K562 (cell line): ENCODE results near the gene HS3ST2. TPM values are rescaled to one million over a fixed set of nuclear protein-coding genes. Genes with fewer than 3 reads are reported as not detected.

ENCODE experiments used
- ATAC-seq: fragments of 200-7000 bp; cut with Tn5 transposase; 3 replicates; pipeline ENCODE4 v1.9.1; 2020; ENCODE audit warnings: moderate library complexity
- BruUV-seq: library from RNA; stranded (reverse); fragments of 400-500 nt; replicated peaks from 2 replicates; lab custom pipeline; 2021; lab: Mats Ljungman, UMichigan
- CTCF ChIA-PET: fragments of 300-600 bp; formaldehyde crosslinking; extraction: SDS; loops from one replicate; lab custom pipeline; 2021; ENCODE audit warnings: low intra/inter-chr PET ratio; lab: Yijun Ruan, JAX
- POLR2A ChIA-PET: fragments of 300-600, 350-650 bp; sonication (Branson Sonifier 250); formaldehyde crosslinking; extraction: SDS; loops from one replicate; lab custom pipeline; 2021; ENCODE audit warnings: antibody characterized with exemption, inconsistent platforms; lab: Yijun Ruan, JAX
- DNase-seq, 4 experiments: peaks; one replicate each; pipeline versions ENCODE4 v3.0.0 to v3.0.0-alpha.2; 2011 to 2018; ENCODE audit warnings: low spot score in 3 of 4, mixed read lengths in 3 of 4; ENCODE audit errors: extremely low read depth in 1 of 4
- FAIRE-seq: peaks from 2 replicates; lab custom pipeline; 2011; peaks lifted over from hg19 to GRCh38; lab: Jason Lieb, UNC
- H2AFZ ChIP-seq: 2 replicates; pipeline ENCODE4 v1.6.0; 2011; ENCODE audit warnings: low read depth, low read length, control low read depth, inconsistent platforms
- H3K27ac ChIP-seq: fragments of 200-600 bp; 3 replicates; pipeline ENCODE4 v1.8.0; 2011; ENCODE audit warnings: low read depth, mild to moderate bottlenecking, control low read depth, inconsistent platforms, low read length, moderate library complexity, mixed read lengths; ENCODE audit errors: extremely low read depth
- H3K27me3 ChIP-seq, 2 experiments: fragments of 300-600 bp in 1 of 2; 2 replicates in 1 of 2; 3 replicates in 1 of 2; pipeline versions ENCODE4 v1.6.0 to v1.8.0; 2011; ENCODE audit warnings: inconsistent platforms in 2 of 2, low read length in 2 of 2, mild to moderate bottlenecking in 1 of 2, mixed read lengths in 1 of 2, moderate library complexity in 1 of 2; ENCODE audit not compliant: control insufficient read depth in 2 of 2, insufficient read depth in 2 of 2
- H3K36me3 ChIP-seq: fragments of 300-600 bp; 3 replicates; pipeline ENCODE4 v1.8.0; 2011; ENCODE audit warnings: mild to moderate bottlenecking, low read length, inconsistent platforms; ENCODE audit not compliant: control insufficient read depth, insufficient read depth
- H3K4me1 ChIP-seq, 2 experiments: fragments of 200-600 bp in 1 of 2; replicated peaks in 1 of 2; 2 replicates in 1 of 2; 3 replicates in 1 of 2; pipeline versions ENCODE4 v1.5.1 to v1.8.0; 2011; ENCODE audit warnings: inconsistent platforms in 2 of 2, low read length in 2 of 2, mild to moderate bottlenecking in 1 of 2, mixed read lengths in 1 of 2, moderate library complexity in 1 of 2; ENCODE audit not compliant: control insufficient read depth in 2 of 2, insufficient read depth in 2 of 2
- H3K4me2 ChIP-seq: 2 replicates; pipeline ENCODE4 v1.6.1; 2011; ENCODE audit warnings: low read length, control low read depth, inconsistent platforms, mixed read lengths; ENCODE audit not compliant: insufficient read depth
- H3K4me3 ChIP-seq: fragments of 200-600 bp; sonication (generic), shearing (Covaris generic); 2 replicates; pipeline ENCODE4 v1.5.1; 2016; ENCODE audit warnings: control low read depth, inconsistent platforms
- H3K79me2 ChIP-seq: fragments of 200-600 bp; 3 replicates; pipeline ENCODE4 v1.8.0; 2011; ENCODE audit warnings: low read length, inconsistent platforms; ENCODE audit not compliant: control insufficient read depth, insufficient read depth
- H3K9ac ChIP-seq, 2 experiments: 2 replicates each; pipeline versions ENCODE4 v1.6.0 to v1.6.1; 2011; ENCODE audit warnings: low read depth in 2 of 2, low read length in 2 of 2, control low read depth in 1 of 2, inconsistent platforms in 1 of 2, mild to moderate bottlenecking in 1 of 2, mixed read lengths in 1 of 2; ENCODE audit not compliant: insufficient read depth in 1 of 2
- H3K9me1 ChIP-seq: one replicate; pipeline ENCODE4 v1.6.0; 2011; ENCODE audit warnings: inconsistent platforms, mild to moderate bottlenecking, low read length, moderate library complexity; ENCODE audit not compliant: control insufficient read depth, insufficient read depth
- H3K9me3 ChIP-seq: replicated peaks from 2 replicates; pipeline ENCODE4 v1.5.1; 2011; ENCODE audit warnings: low read depth, low read length, inconsistent platforms; ENCODE audit not compliant: control insufficient read depth, insufficient read depth
- H4K20me1 ChIP-seq: replicated peaks from 2 replicates; pipeline ENCODE4 v1.6.1; 2011; ENCODE audit warnings: low read length, inconsistent platforms, mixed read lengths; ENCODE audit not compliant: control insufficient read depth, insufficient read depth
- PTBP1 ChIP-seq: fragments of 200-400 bp; formaldehyde crosslinking; IDR thresholded peaks from 2 replicates; pipeline ENCODE4 v1.6.1; 2017; ENCODE audit warnings: low read depth, low read length
- WGBS: fragments of 100-300 bp; shearing (Covaris generic); methylation state at CpG from one replicate; pipeline ENCODE4 v1.1.6; 2016; ENCODE audit warnings: low coverage, mixed read lengths; ENCODE audit not compliant: insufficient coverage; ENCODE audit errors: missing lambda C conversion rate; 5-methylcytosine and 5-hydroxymethylcytosine counted together
- in situ Hi-C: fragments of 300-500 bp; cut with MboI; formaldehyde crosslinking; loops from 4 replicates; pipeline ENCODE4 v1.15.0; 2018; ENCODE audit warnings: inconsistent platforms, mixed read lengths
- intact Hi-C: fragments of 100-400 bp; cut with micrococcal nuclease; formaldehyde crosslinking; loops from 2 replicates; pipeline ENCODE4 v1.14.2; 2022
- polyA plus RNA-seq, 8 experiments: library from polyadenylated mRNA; depleted of rRNA in 4 of 8; stranded (reverse) in 5 of 8; unstranded in 3 of 8; fragments of >200 nt; fragmentation: Nextera tagmentation in 2 of 8; fragmentation: Illumina TruSeq in 1 of 8; extraction: Ambion mirVana in 2 of 8; extraction: Trizol in 1 of 8; gene quantifications; 2 replicates each; pipeline versions ENCODE4 v1.2.1 to v1.2.3, GENCODE V29; 2011 to 2014; ENCODE audit warnings: inconsistent platforms in 1 of 8, missing spikeins in 1 of 8
- total RNA-seq, 7 experiments: library from RNA; depleted of rRNA in 6 of 7; stranded (reverse); fragments of >200 nt in 6 of 7; fragmentation: Illumina TruSeq in 2 of 7; extraction: Trizol in 2 of 7; gene quantifications; 2 replicates each; pipeline versions ENCODE4 v1.2.1 to v1.2.3, GENCODE V29; 2011 to 2021; ENCODE audit warnings: low replicate concordance in 1 of 7
- TF ChIP-seq, protein P1 (sequence below): sonication (generic); formaldehyde crosslinking; IDR thresholded peaks from 2 replicates; pipeline ENCODE4 v1.8.1; 2022; ENCODE audit warnings: missing genetic modification reagents

Gene HS3ST2
- total and polyA plus RNA-seq, 9 of the 15 experiments (the other 6 are each of a cell fraction or from before 2014, with no cell fraction given): not detected

DNA sequence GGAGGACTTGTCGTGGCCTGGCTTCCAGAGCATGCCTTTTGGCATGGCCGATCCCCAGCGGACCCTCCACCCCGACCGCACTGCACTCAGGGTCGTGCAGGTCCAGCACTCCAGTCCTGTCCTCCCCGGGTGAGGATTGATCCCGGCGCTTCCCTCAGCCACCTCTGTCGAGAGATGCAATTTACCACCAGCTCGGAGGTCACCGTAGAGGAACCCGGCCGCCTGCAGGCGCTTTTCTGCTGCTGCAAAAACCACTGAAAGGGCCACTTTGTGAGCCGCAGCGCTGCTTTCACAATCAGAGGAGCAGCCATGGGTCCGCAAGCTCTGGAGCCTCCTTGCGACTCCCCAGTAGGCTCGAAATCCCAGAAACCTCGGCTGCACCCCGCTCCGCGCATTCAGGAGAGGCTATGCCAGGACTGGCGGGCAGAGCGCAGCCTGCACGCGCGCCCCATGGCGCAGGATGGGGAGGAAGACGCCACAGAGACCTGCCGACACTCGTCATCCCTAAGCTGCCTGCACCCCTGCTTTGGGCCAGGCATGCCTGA lies 134.2 kb downstream of the HS3ST2 start:
- no peak overlapping the region for H3K4me3 ChIP-seq
- H2AFZ ChIP-seq: no peak overlapping the region
- in situ Hi-C loops: no loop called here
- ChIA-PET POLR2A (no interaction called here), CTCF (interaction anchor here (0.6 to 1.7 kb wide), 3 partner anchors 22 to 112 kb away, joined by 3 to 4 read pairs (median 3); no protein-coding TSS in a partner anchor)
- H3K4me2 ChIP-seq: no peak overlapping the region
- H3K4me1 ChIP-seq: peaks cover 0 to 7% of the 10 kb centered on the region in 2 experiments; a peak in 1 of 5 replicates
- no peaks in the 10 kb centered on the region for H3K9me1 ChIP-seq
- no peaks in the 10 kb centered on the region for H3K79me2 ChIP-seq
- TF ChIP-seq, protein P1, sequence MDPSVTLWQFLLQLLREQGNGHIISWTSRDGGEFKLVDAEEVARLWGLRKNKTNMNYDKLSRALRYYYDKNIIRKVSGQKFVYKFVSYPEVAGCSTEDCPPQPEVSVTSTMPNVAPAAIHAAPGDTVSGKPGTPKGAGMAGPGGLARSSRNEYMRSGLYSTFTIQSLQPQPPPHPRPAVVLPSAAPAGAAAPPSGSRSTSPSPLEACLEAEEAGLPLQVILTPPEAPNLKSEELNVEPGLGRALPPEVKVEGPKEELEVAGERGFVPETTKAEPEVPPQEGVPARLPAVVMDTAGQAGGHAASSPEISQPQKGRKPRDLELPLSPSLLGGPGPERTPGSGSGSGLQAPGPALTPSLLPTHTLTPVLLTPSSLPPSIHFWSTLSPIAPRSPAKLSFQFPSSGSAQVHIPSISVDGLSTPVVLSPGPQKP: no peak
- TF ChIP-seq PTBP1: no peak
- intact Hi-C loops: no loop called here
- FAIRE-seq (no peak), ATAC-seq (no peak), DNase-seq (no peak)
- H3K27ac ChIP-seq: no peak overlapping the region
- H3K36me3 ChIP-seq: no peaks in the 10 kb centered on the region
- no TSS peak for BruUV-seq
- peak overlapping the region in 1 of 2 experiments; percentile 27; a peak in 1 of 4 replicates for H3K9ac ChIP-seq
- no peaks in the 10 kb centered on the region for H3K9me3 ChIP-seq
- H4K20me1 ChIP-seq: peaks cover 5% of the 10 kb centered on the region; the same call in 1 of the 2 replicates
- 23% methylated on average over 23 of the region's 33 CpGs for WGBS
- no peaks in the 10 kb centered on the region; a peak in 1 of 5 replicates for H3K27me3 ChIP-seq
